H9 (cell line): Measurements from ENCODE around the gene TFEB. TPM values are rescaled to one million over a fixed set of nuclear protein-coding genes. Genes with fewer than 3 reads are reported as not detected.

Source experiments
- DNase-seq: peaks from one replicate; pipeline ENCODE4 v3.0.0-alpha.2; 2017
- H2AFZ ChIP-seq: one replicate; pipeline ENCODE4 v1.6.1; 2013; ENCODE audit warnings: mild to moderate bottlenecking, low read length, control low read depth, moderate library complexity
- H2AK5ac ChIP-seq: 2 replicates; pipeline ENCODE4 v1.6.1; 2013; ENCODE audit warnings: low read length, control low read depth, mixed read lengths; ENCODE audit not compliant: insufficient read length
- H2BK120ac ChIP-seq: one replicate; pipeline ENCODE4 v1.6.1; 2013; ENCODE audit warnings: low read depth, mild to moderate bottlenecking, low read length, control low read depth, inconsistent platforms; ENCODE audit not compliant: poor library complexity, severe bottlenecking
- H2BK12ac ChIP-seq: 2 replicates; pipeline ENCODE4 v1.6.1; 2013; ENCODE audit warnings: low read length, control low read depth, mixed read lengths, low read depth; ENCODE audit not compliant: insufficient read length
- H2BK15ac ChIP-seq: 2 replicates; pipeline ENCODE4 v1.6.1; 2013; ENCODE audit warnings: low read depth, low read length, control low read depth
- H2BK20ac ChIP-seq: one replicate; pipeline ENCODE4 v1.6.1; 2013; ENCODE audit warnings: low read depth, mild to moderate bottlenecking, low read length, control low read depth, inconsistent platforms; ENCODE audit not compliant: poor library complexity, severe bottlenecking
- H2BK5ac ChIP-seq: 2 replicates; pipeline ENCODE4 v1.6.1; 2013; ENCODE audit warnings: low read length, control low read depth, mixed read lengths; ENCODE audit not compliant: insufficient read length
- H3K14ac ChIP-seq: 2 replicates; pipeline ENCODE4 v1.6.1; 2013; ENCODE audit warnings: low read length, control low read depth; ENCODE audit not compliant: insufficient read depth
- H3K18ac ChIP-seq: 2 replicates; pipeline ENCODE4 v1.6.1; 2013; ENCODE audit warnings: low read depth, mild to moderate bottlenecking, mixed read lengths, low read length, control low read depth; ENCODE audit not compliant: insufficient read length
- H3K23ac ChIP-seq: 2 replicates; pipeline ENCODE4 v1.6.1; 2013; ENCODE audit warnings: low read length, control low read depth, mixed read lengths, low read depth; ENCODE audit not compliant: insufficient read length
- H3K23me2 ChIP-seq: 2 replicates; pipeline ENCODE4 v1.6.1; 2013; ENCODE audit warnings: low read depth, mild to moderate bottlenecking, mixed read lengths, low read length, control low read depth; ENCODE audit not compliant: insufficient read length, poor library complexity, severe bottlenecking
- H3K27ac ChIP-seq: 2 replicates; pipeline ENCODE4 v1.5.1; 2013; ENCODE audit warnings: low read length, control low read depth, mixed read lengths, low read depth; ENCODE audit not compliant: insufficient read length
- H3K27me3 ChIP-seq: 2 replicates; pipeline ENCODE4 v1.6.1; 2013; ENCODE audit warnings: low read length, control low read depth, inconsistent platforms; ENCODE audit not compliant: insufficient read depth
- H3K4ac ChIP-seq: 2 replicates; pipeline ENCODE4 v1.6.1; 2013; ENCODE audit warnings: low read depth, mild to moderate bottlenecking, control low read depth, inconsistent platforms, low read length, moderate library complexity
- H3K4me1 ChIP-seq: 2 replicates; pipeline ENCODE4 v1.6.1; 2013; ENCODE audit warnings: low read length, control low read depth, inconsistent platforms; ENCODE audit not compliant: insufficient read depth
- H3K4me2 ChIP-seq: 2 replicates; pipeline ENCODE4 v1.6.1; 2013; ENCODE audit warnings: low read length, control low read depth, mixed read lengths; ENCODE audit not compliant: insufficient read length, insufficient read depth
- H3K56ac ChIP-seq: 2 replicates; pipeline ENCODE4 v1.6.1; 2013; ENCODE audit warnings: low read depth, mild to moderate bottlenecking, mixed read lengths, low read length, control low read depth; ENCODE audit not compliant: insufficient read length
- H3K79me1 ChIP-seq: 2 replicates; pipeline ENCODE4 v1.6.1; 2013; ENCODE audit warnings: low read depth, mild to moderate bottlenecking, moderate library complexity, low read length, control low read depth, inconsistent platforms; ENCODE audit not compliant: insufficient read depth, poor library complexity, severe bottlenecking
- H3K79me2 ChIP-seq: 2 replicates; pipeline ENCODE4 v1.6.1; 2013; ENCODE audit warnings: low read length, control low read depth, inconsistent platforms; ENCODE audit not compliant: insufficient read depth
- H3K9ac ChIP-seq: 2 replicates; pipeline ENCODE4 v1.6.1; 2013; ENCODE audit warnings: low read length, control low read depth, mixed read lengths; ENCODE audit not compliant: insufficient read length; ENCODE audit errors: extremely low read depth
- H3K9me3 ChIP-seq: one replicate; pipeline ENCODE4 v1.6.1; 2013; ENCODE audit warnings: low read depth, low read length, inconsistent platforms; ENCODE audit not compliant: control insufficient read depth
- H3T11ph ChIP-seq: one replicate; pipeline ENCODE4 v1.6.1; 2013; ENCODE audit warnings: mild to moderate bottlenecking, low read length, control low read depth, inconsistent platforms
- H4K20me1 ChIP-seq: one replicate; pipeline ENCODE4 v1.6.1; 2013; ENCODE audit not compliant: control insufficient read depth, insufficient read length, insufficient read depth
- H4K5ac ChIP-seq: 2 replicates; pipeline ENCODE4 v1.6.1; 2013; ENCODE audit warnings: low read depth, mild to moderate bottlenecking, mixed read lengths, low read length, control low read depth; ENCODE audit not compliant: insufficient read length
- H4K8ac ChIP-seq: replicated peaks from 2 replicates; pipeline ENCODE4 v1.6.1; 2013; ENCODE audit warnings: low read length, control low read depth, mixed read lengths, low read depth; ENCODE audit not compliant: insufficient read length
- H4K91ac ChIP-seq: 2 replicates; pipeline ENCODE4 v1.6.1; 2013; ENCODE audit warnings: low read depth, mild to moderate bottlenecking, moderate library complexity, mixed read lengths, low read length, control low read depth; ENCODE audit not compliant: insufficient read length
- H3K27ac Mint-ChIP-seq, 3 experiments: 2 replicates in 2 of 3; 3 replicates in 1 of 3; pipeline ENCODE4 v1.8.0; 2020 to 2021; ENCODE audit warnings: mixed read lengths in 3 of 3, mild to moderate bottlenecking in 1 of 3, moderate library complexity in 1 of 3
- H3K27me3 Mint-ChIP-seq: 2 replicates; pipeline ENCODE4 v1.8.0; 2021; ENCODE audit warnings: low read depth, mild to moderate bottlenecking, moderate library complexity, mixed read lengths
- H3K36me3 Mint-ChIP-seq, 3 experiments: 2 replicates in 2 of 3; 3 replicates in 1 of 3; pipeline ENCODE4 v1.8.0; 2020 to 2021; ENCODE audit warnings: low read depth in 3 of 3, mixed read lengths in 3 of 3; ENCODE audit not compliant: insufficient read depth in 1 of 3
- H3K4me1 Mint-ChIP-seq, 2 experiments: 2 replicates each; pipeline ENCODE4 v1.8.0; 2020; ENCODE audit warnings: mixed read lengths in 2 of 2
- H3K4me3 Mint-ChIP-seq, 2 experiments: 2 replicates in 1 of 2; 3 replicates in 1 of 2; pipeline ENCODE4 v1.8.0; 2020 to 2021; ENCODE audit warnings: mild to moderate bottlenecking in 2 of 2, mixed read lengths in 2 of 2, moderate library complexity in 1 of 2
- H3K9me3 Mint-ChIP-seq, 2 experiments: 2 replicates in 1 of 2; 3 replicates in 1 of 2; pipeline ENCODE4 v1.8.0; 2020; ENCODE audit warnings: mild to moderate bottlenecking in 2 of 2, mixed read lengths in 2 of 2, moderate library complexity in 1 of 2
- WGBS: extraction: QIAGEN DNeasy Blood & Tissue Kit; methylation state at CpG from one replicate; pipeline ENCODE4 v1.1.7; 2013; ENCODE audit warnings: missing lambda C conversion rate, low lambda C conversion rate, mixed read lengths; ENCODE audit not compliant: insufficient read length; ENCODE audit errors: extremely low coverage; 5-methylcytosine and 5-hydroxymethylcytosine counted together
- total RNA-seq: library from RNA; stranded (reverse); gene quantifications from 2 replicates; pipeline ENCODE4 v1.2.1, GENCODE V29; 2021
- TF ChIP-seq, protein P1 (sequence below): fragments of 200-600 bp; sonication (generic); conservative IDR thresholded peaks from 3 replicates; pipeline ENCODE4 v1.8.0; 2021; ENCODE audit warnings: antibody characterized with exemption, mild to moderate bottlenecking

TFEB gene
- total RNA-seq, 1 experiment from 2014 or later, result 1.2 TPM

DNA sequence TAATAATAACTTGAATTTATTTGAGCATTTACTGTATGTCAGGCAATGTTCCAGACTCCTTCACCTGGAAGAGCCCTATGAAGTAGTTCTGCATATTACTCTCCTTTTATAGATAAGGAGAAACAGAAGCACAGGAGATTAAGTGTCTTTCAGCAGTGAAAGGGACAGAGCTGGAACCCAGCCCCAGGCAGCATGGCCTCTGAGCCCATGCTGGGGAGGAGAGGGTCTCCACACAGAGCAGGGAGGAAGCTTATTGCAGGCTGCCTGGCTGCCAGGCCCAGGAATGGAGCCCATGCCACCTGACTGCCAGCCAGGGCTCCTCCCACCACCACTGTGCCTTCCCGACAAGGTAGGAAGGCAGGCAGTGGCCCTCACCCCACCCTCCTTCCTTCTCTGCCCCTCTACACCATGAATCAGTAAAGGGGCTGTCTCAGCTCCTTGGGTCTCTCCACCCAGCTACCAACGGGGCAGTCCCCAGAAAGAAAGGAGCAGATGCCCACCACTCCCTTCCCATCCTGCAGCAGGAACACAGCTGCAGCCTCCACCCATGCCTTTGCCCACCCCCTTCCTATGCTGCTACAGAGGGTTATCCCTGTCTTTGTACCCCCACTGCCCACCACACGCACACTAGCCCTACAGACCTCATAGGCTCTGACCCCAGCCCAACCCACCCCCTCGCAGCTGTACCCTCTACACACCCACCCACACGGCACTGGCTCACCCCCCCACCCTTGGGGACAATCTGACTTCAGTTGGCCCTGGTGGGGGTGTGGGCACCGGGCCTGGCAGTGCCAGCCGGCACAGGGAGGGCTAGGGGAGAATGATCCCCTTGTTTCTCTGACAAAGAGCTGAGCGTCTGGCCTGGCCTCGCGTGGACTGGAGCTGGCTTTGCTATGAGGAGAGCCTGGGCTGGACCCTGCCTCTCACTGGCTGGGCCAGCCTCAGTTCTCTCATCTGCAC lies 41.8 kb downstream of the TFEB start:
- Histone ChIP-seq H3T11ph (no peak overlapping the region), H3K27ac (no peak overlapping the region), H3K23me2 (no peaks in the 10 kb centered on the region), H2BK20ac (no peak overlapping the region), H3K23ac (no peak overlapping the region), H2AK5ac (no peak overlapping the region), H3K56ac (no peak overlapping the region), H3K27me3 (no peaks in the 10 kb centered on the region), H3K4me2 (no peak overlapping the region), H4K91ac (no peak overlapping the region), H2BK15ac (no peak overlapping the region), H3K9me3 (no peaks in the 10 kb centered on the region), H3K4me1 (no peaks in the 10 kb centered on the region), H3K18ac (no peak overlapping the region), H4K5ac (no peak overlapping the region), H3K4ac (no peak overlapping the region), H4K20me1 (peaks cover 4% of the 10 kb centered on the region), H3K79me1 (no peaks in the 10 kb centered on the region), H3K14ac (no peak overlapping the region), H2BK12ac (no peak overlapping the region), H3K79me2 (no peaks in the 10 kb centered on the region), H2BK120ac (no peak overlapping the region), H2BK5ac (no peak overlapping the region), H3K9ac (no peak overlapping the region), H4K8ac (no peak overlapping the region), H2AFZ (no peak overlapping the region)
- TF ChIP-seq, protein P1, sequence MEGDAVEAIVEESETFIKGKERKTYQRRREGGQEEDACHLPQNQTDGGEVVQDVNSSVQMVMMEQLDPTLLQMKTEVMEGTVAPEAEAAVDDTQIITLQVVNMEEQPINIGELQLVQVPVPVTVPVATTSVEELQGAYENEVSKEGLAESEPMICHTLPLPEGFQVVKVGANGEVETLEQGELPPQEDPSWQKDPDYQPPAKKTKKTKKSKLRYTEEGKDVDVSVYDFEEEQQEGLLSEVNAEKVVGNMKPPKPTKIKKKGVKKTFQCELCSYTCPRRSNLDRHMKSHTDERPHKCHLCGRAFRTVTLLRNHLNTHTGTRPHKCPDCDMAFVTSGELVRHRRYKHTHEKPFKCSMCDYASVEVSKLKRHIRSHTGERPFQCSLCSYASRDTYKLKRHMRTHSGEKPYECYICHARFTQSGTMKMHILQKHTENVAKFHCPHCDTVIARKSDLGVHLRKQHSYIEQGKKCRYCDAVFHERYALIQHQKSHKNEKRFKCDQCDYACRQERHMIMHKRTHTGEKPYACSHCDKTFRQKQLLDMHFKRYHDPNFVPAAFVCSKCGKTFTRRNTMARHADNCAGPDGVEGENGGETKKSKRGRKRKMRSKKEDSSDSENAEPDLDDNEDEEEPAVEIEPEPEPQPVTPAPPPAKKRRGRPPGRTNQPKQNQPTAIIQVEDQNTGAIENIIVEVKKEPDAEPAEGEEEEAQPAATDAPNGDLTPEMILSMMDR, result no peak
- H3K27me3 Mint-ChIP-seq, result peaks cover 11% of the 10 kb centered on the region
- DNase-seq, result no peak
- WGBS, result no CpG with 5 or more reads among the region's 10 CpGs
- no peaks in the 10 kb centered on the region; a peak in 1 of 5 replicates for H3K9me3 Mint-ChIP-seq
- H3K4me1 Mint-ChIP-seq, result peaks cover 13 to 16% of the 10 kb centered on the region in 2 experiments; a peak in 3 of 4 replicates
- peak overlapping the region in 1 of 3 experiments; percentile 83; a peak in 1 of 7 replicates for H3K27ac Mint-ChIP-seq
- no peaks in the 10 kb centered on the region; a peak in 2 of 7 replicates for H3K36me3 Mint-ChIP-seq
- H3K4me3 Mint-ChIP-seq, result no peak overlapping the region
